ENCODE measurements around the gene BIN1.

DNA sequence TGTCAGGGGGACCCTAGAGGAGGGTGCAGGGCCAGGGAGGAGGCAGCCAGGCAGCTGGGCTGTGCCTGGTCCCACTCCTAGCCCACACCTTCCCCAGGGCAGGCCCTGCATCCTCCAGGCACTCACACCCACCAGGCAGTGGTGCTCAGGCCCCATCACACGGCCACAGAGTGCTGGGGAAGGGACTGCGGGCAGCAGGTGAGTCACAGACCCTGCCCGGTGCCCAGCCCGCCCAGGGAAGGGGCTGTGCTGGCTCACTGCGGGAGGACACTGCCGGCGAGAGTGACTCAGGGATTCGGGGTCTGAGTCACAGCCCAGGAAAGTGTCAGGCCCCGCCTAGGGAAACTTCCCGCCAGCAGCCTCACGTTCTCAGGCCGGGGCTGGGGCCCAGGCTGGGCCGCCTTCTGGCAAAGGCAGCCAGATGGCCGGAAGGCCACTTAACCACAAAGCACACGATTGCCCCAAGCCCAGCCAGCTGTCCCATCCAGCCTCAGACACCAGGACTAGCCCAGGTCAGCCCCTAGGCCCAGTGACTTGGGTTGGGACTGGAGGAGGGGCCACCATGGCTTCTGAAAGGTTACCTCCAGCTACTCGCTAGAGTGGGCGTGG, 42.2 kb downstream of the BIN1 start:
- TF ChIP-seq, protein P1, sequence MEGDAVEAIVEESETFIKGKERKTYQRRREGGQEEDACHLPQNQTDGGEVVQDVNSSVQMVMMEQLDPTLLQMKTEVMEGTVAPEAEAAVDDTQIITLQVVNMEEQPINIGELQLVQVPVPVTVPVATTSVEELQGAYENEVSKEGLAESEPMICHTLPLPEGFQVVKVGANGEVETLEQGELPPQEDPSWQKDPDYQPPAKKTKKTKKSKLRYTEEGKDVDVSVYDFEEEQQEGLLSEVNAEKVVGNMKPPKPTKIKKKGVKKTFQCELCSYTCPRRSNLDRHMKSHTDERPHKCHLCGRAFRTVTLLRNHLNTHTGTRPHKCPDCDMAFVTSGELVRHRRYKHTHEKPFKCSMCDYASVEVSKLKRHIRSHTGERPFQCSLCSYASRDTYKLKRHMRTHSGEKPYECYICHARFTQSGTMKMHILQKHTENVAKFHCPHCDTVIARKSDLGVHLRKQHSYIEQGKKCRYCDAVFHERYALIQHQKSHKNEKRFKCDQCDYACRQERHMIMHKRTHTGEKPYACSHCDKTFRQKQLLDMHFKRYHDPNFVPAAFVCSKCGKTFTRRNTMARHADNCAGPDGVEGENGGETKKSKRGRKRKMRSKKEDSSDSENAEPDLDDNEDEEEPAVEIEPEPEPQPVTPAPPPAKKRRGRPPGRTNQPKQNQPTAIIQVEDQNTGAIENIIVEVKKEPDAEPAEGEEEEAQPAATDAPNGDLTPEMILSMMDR (conservative IDR thresholded peaks at IDR 0.05; ENCODE audit: low read length) = no peak
- no peak for TF ChIP-seq EZH2phosphoT487 (IDR thresholded peaks at IDR 0.05; ENCODE audit: borderline replicate concordance, low read depth, low read length)
